ENCODE data around the gene H6PD.

Gene H6PD

GRCh38 chr1:9317591-9318417, 83.2 kb downstream of the H6PD start:
- ATAC-seq: peak; percentile 50
- TF ChIP-seq ZFP3 (CRISPR knock-in tag; IDR thresholded peaks at IDR 0.05) (no peak), OSR1 (CRISPR knock-in tag; IDR thresholded peaks at IDR 0.05) (no peak), TOX (CRISPR knock-in tag; IDR thresholded peaks at IDR 0.05; ENCODE audit: borderline replicate concordance) (no peak), ARNTL (CRISPR knock-in tag; IDR thresholded peaks at IDR 0.05; ENCODE audit: borderline replicate concordance, low read depth) (no peak), ZFP30 (CRISPR knock-in tag; IDR thresholded peaks at IDR 0.05) (no peak), TSHZ2 (CRISPR knock-in tag; IDR thresholded peaks at IDR 0.05) (no peak), GLIS3 (CRISPR knock-in tag; IDR thresholded peaks at IDR 0.05) (no peak), ZNF8 (CRISPR knock-in tag; IDR thresholded peaks at IDR 0.05) (no peak)
- TF ChIP-seq, protein P1, sequence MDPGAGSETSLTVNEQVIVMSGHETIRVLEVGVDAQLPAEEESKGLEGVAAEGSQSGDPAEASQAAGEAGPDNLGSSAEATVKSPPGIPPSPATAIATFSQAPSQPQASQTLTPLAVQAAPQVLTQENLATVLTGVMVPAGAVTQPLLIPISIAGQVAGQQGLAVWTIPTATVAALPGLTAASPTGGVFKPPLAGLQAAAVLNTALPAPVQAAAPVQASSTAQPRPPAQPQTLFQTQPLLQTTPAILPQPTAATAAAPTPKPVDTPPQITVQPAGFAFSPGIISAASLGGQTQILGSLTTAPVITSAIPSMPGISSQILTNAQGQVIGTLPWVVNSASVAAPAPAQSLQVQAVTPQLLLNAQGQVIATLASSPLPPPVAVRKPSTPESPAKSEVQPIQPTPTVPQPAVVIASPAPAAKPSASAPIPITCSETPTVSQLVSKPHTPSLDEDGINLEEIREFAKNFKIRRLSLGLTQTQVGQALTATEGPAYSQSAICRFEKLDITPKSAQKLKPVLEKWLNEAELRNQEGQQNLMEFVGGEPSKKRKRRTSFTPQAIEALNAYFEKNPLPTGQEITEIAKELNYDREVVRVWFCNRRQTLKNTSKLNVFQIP (CRISPR knock-in tag; IDR thresholded peaks at IDR 0.05; ENCODE audit: borderline replicate concordance, low read depth): no peak
- TF ChIP-seq, protein P2, sequence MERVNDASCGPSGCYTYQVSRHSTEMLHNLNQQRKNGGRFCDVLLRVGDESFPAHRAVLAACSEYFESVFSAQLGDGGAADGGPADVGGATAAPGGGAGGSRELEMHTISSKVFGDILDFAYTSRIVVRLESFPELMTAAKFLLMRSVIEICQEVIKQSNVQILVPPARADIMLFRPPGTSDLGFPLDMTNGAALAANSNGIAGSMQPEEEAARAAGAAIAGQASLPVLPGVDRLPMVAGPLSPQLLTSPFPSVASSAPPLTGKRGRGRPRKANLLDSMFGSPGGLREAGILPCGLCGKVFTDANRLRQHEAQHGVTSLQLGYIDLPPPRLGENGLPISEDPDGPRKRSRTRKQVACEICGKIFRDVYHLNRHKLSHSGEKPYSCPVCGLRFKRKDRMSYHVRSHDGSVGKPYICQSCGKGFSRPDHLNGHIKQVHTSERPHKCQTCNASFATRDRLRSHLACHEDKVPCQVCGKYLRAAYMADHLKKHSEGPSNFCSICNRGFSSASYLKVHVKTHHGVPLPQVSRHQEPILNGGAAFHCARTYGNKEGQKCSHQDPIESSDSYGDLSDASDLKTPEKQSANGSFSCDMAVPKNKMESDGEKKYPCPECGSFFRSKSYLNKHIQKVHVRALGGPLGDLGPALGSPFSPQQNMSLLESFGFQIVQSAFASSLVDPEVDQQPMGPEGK (CRISPR knock-in tag; IDR thresholded peaks at IDR 0.05; ENCODE audit: borderline replicate concordance): no peak

DNA sequence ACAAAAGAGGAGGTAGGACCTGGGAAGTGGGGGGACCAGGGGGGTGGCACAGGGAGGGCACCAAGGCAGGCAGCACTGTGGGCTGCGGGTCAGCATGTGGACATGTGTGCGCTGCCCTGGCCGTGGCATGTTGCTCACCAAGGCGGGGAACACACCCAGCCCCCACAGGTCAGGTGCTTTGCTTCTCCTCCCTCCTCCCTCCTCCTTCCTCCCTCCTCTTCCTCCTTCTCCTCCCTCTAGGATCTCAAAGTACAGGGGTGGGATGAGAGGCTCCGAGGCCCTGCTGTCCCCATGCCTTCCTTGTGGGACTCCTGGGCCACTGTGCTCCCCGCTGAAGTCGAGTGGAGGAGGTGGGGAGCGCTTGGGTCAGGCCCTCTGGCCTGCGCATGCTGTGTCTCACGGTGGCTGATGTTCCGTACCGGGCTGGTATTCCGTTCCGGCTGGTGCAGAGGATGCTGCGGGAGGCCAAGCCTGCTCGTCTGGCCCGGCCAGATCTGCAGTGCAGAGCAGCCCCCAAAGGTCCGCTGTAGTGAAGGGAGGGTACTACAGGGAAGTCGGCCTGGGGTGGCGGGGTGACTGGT, 84.7 kb downstream of the H6PD start:
- no peak for ATAC-seq
- TF ChIP-seq CSDC2 (CRISPR knock-in tag; IDR thresholded peaks at IDR 0.05) (no peak), OSR1 (CRISPR knock-in tag; IDR thresholded peaks at IDR 0.05) (no peak)

DNA sequence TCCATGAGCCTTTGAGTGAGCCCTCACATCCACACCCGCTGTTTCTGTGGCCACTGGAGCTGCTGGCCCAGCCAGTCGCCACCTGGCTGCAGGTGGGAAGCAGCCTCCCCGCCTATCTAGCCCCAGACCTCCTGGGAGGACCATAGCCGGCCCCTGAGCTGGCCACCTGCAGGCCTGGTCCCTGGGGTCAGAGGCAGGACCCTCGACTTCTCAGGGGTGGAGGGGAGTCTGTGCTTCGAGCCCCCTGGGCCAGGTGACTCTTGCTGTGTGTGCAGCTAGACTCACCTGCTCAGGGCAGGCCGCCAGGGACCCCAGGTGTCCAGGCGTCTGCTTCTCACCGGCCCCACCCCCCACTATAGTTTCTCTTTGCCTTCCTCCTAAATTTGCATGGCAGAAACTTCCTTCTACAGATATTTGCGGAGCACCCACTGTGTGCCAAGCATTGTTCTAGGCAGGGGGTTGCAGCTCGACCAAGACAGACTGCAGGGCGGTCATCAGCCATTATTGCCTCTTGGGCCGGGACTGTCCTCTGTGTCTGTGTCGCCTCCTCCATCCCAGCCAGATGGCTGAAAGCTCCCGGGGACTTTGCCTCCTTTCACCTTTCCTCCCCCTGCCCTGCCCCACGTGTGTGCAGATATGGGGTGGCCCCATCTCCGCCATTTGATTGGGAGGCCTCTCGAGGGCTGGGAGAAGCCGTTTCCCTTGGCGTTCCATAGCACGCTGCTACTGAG, 85.4 kb downstream of the H6PD start:
- TF ChIP-seq ZFP30 (CRISPR knock-in tag; IDR thresholded peaks at IDR 0.05) (no peak), RARB (CRISPR knock-in tag; IDR thresholded peaks at IDR 0.05) (no peak), PPARA (CRISPR knock-in tag; IDR thresholded peaks at IDR 0.05; ENCODE audit: borderline replicate concordance) (no peak), TCF4 (CRISPR knock-in tag; IDR thresholded peaks at IDR 0.05; ENCODE audit: borderline replicate concordance) (no peak), OSR1 (CRISPR knock-in tag; IDR thresholded peaks at IDR 0.05) (no peak), ESRRG (CRISPR knock-in tag; IDR thresholded peaks at IDR 0.05) (no peak), TSHZ2 (CRISPR knock-in tag; IDR thresholded peaks at IDR 0.05) (no peak), ZFP3 (CRISPR knock-in tag; IDR thresholded peaks at IDR 0.05) (no peak), BACH2 (CRISPR knock-in tag; IDR thresholded peaks at IDR 0.05; ENCODE audit: borderline replicate concordance) (no peak), ZC3H10 (CRISPR knock-in tag; IDR thresholded peaks at IDR 0.05) (no peak)
- TF ChIP-seq, protein P3, sequence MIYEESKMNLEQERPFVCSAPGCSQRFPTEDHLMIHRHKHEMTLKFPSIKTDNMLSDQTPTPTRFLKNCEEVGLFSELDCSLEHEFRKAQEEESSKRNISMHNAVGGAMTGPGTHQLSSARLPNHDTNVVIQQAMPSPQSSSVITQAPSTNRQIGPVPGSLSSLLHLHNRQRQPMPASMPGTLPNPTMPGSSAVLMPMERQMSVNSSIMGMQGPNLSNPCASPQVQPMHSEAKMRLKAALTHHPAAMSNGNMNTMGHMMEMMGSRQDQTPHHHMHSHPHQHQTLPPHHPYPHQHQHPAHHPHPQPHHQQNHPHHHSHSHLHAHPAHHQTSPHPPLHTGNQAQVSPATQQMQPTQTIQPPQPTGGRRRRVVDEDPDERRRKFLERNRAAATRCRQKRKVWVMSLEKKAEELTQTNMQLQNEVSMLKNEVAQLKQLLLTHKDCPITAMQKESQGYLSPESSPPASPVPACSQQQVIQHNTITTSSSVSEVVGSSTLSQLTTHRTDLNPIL (CRISPR knock-in tag; IDR thresholded peaks at IDR 0.05; ENCODE audit: low read depth): no peak
- TF ChIP-seq, protein P4, sequence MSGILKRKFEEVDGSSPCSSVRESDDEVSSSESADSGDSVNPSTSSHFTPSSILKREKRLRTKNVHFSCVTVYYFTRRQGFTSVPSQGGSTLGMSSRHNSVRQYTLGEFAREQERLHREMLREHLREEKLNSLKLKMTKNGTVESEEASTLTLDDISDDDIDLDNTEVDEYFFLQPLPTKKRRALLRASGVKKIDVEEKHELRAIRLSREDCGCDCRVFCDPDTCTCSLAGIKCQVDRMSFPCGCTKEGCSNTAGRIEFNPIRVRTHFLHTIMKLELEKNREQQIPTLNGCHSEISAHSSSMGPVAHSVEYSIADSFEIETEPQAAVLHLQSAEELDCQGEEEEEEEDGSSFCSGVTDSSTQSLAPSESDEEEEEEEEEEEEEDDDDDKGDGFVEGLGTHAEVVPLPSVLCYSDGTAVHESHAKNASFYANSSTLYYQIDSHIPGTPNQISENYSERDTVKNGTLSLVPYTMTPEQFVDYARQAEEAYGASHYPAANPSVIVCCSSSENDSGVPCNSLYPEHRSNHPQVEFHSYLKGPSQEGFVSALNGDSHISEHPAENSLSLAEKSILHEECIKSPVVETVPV (CRISPR knock-in tag; IDR thresholded peaks at IDR 0.05): no peak
- ATAC-seq: no peak

Data from SK-N-SH treated with all-trans-retinoic acid at 6 μM for 48 hours (cell line).